Smooth muscle cell (in vitro differentiated cells): Measurements from ENCODE around the gene TMEM117. TPM values are rescaled to one million over a fixed set of nuclear protein-coding genes. Genes with fewer than 3 reads are reported as not detected.

Experiments used
- DNase-seq: peaks from one replicate; lab custom pipeline; 2025; ENCODE audit not compliant: unreplicated experiment; lab: John Stamatoyannopoulos, UW
- H2AFZ ChIP-seq: fragments of 200-600 bp; sonication (generic); 2 replicates; pipeline ENCODE4 v1.6.0; 2016; ENCODE audit warnings: antibody characterized with exemption, low read depth, mild to moderate bottlenecking
- H3F3A ChIP-seq: fragments of 200-600 bp; sonication (generic); 2 replicates; pipeline ENCODE4 v1.6.0; 2017; ENCODE audit warnings: antibody characterized with exemption, low read depth
- H3K27ac ChIP-seq: fragments of 200-600 bp; sonication (generic); 2 replicates; pipeline ENCODE4 v1.5.1; 2016; ENCODE audit warnings: low read depth, mild to moderate bottlenecking
- H3K27me3 ChIP-seq: fragments of 200-600 bp; sonication (generic); 2 replicates; pipeline ENCODE4 v1.6.1; 2016; ENCODE audit warnings: low read depth, mild to moderate bottlenecking
- H3K36me3 ChIP-seq: fragments of 200-600 bp; sonication (generic); 2 replicates; pipeline ENCODE4 v1.5.1; 2016; ENCODE audit warnings: low read depth
- H3K4me1 ChIP-seq: fragments of 200-600 bp; sonication (generic); 2 replicates; pipeline ENCODE4 v1.5.1; 2016; ENCODE audit warnings: low read depth
- H3K4me2 ChIP-seq: fragments of 200-600 bp; sonication (generic); 2 replicates; pipeline ENCODE4 v1.6.0; 2016; ENCODE audit warnings: mild to moderate bottlenecking
- H3K4me3 ChIP-seq: fragments of 200-600 bp; sonication (generic); 2 replicates; pipeline ENCODE4 v1.5.1; 2016; ENCODE audit warnings: mild to moderate bottlenecking
- H3K79me2 ChIP-seq: fragments of 200-600 bp; sonication (generic); 2 replicates; pipeline ENCODE4 v1.6.0; 2016; ENCODE audit warnings: low read depth, mild to moderate bottlenecking
- H3K9ac ChIP-seq: fragments of 200-600 bp; sonication (generic); 2 replicates; pipeline ENCODE4 v1.6.0; 2016; ENCODE audit warnings: low read depth
- H3K9me3 ChIP-seq: fragments of 200-600 bp; sonication (generic); replicated peaks from 2 replicates; pipeline ENCODE4 v1.5.1; 2016; ENCODE audit warnings: low read depth
- H4K20me1 ChIP-seq: fragments of 200-600 bp; sonication (generic); 2 replicates; pipeline ENCODE4 v1.6.0; 2016; ENCODE audit warnings: low read depth
- whole genome bisulfite sequencing: methylation state at CpG from one replicate; pipeline ENCODE4 v1.1.7; 2016; ENCODE audit warnings: low lambda C conversion rate; 5-methylcytosine and 5-hydroxymethylcytosine counted together
- polyA plus RNA-seq: library from polyadenylated mRNA; unstranded; fragments of >200 nt; fragmentation: Nextera tagmentation; extraction: Ambion mirVana; gene quantifications from 2 replicates; pipeline ENCODE4 v1.2.1, GENCODE V29; 2016
- total RNA-seq: library from RNA; depleted of rRNA; stranded (reverse); fragments of >200 nt; gene quantifications from 2 replicates; pipeline ENCODE4 v1.2.3, GENCODE V29; 2014
- TF ChIP-seq, protein P1 (sequence below): fragments of 200-600 bp; sonication (generic); IDR thresholded peaks from 2 replicates; pipeline ENCODE4 v1.5.1; 2017; ENCODE audit warnings: borderline replicate concordance, mild to moderate bottlenecking, antibody characterized with exemption; ENCODE audit not compliant: insufficient read depth, poor library complexity, severe bottlenecking

The TMEM117 gene
- total and polyA plus RNA-seq, 2 experiments from 2014 or later = 13.0 to 38.9 TPM

DNA sequence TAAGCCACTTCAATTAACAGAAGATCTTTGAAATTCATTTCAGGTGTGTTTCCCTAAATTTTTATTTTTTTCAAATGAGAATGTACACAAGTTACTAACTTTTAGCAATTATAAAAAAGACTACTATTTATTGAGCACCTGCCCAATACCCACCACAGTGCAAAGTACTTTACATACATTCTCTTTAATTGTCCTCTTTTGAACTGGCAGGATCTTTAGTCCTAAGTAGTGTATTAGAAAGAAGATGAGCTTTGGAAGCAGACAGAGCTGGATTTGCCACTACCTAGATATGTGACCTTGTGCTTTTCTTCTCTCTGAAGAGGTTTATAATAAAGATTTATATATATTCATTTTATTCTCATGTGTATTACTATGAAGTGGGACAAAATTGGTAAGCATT is 63.7 kb downstream of the TMEM117 start:
- no peak for DNase-seq
- H4K20me1 ChIP-seq = no peaks in the 10 kb centered on the region

DNA sequence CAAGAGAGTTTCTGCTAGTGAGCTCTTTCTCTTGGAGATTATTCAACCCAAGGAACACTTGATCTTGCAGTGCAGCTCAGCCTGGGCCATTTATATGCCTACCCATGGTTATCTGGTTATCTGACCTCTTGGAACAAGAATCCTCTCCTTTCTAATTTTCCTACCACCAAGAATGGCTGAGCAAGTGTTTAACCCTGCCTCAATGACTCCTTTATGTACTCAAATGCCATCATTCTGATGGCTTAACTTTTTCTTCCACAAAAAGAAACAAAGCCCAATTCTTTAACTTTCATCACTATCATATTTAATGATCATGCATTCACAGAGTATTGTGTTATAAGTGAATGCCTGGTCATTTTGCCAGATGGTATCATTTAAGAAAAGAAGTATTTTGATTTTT is 67.8 kb downstream of the TMEM117 start:
- Histone ChIP-seq H3K27me3 (no peaks in the 10 kb centered on the region), H3K79me2 (no peaks in the 10 kb centered on the region), H3F3A (no peaks in the 10 kb centered on the region), H3K36me3 (no peaks in the 10 kb centered on the region), H3K4me1 (no peaks in the 10 kb centered on the region), H3K4me2 (no peak overlapping the region), H4K20me1 (no peaks in the 10 kb centered on the region), H3K4me3 (no peak overlapping the region), H3K9me3 (no peaks in the 10 kb centered on the region), H3K9ac (no peak overlapping the region), H3K27ac (no peak overlapping the region), H2AFZ (no peak overlapping the region)
- TF ChIP-seq, protein P1, sequence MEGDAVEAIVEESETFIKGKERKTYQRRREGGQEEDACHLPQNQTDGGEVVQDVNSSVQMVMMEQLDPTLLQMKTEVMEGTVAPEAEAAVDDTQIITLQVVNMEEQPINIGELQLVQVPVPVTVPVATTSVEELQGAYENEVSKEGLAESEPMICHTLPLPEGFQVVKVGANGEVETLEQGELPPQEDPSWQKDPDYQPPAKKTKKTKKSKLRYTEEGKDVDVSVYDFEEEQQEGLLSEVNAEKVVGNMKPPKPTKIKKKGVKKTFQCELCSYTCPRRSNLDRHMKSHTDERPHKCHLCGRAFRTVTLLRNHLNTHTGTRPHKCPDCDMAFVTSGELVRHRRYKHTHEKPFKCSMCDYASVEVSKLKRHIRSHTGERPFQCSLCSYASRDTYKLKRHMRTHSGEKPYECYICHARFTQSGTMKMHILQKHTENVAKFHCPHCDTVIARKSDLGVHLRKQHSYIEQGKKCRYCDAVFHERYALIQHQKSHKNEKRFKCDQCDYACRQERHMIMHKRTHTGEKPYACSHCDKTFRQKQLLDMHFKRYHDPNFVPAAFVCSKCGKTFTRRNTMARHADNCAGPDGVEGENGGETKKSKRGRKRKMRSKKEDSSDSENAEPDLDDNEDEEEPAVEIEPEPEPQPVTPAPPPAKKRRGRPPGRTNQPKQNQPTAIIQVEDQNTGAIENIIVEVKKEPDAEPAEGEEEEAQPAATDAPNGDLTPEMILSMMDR = no peak
- DNase-seq = no peak

More for the DNA sequence above, 63.7 kb downstream of the TMEM117 start:
- H3K4me3 ChIP-seq = no peak overlapping the region
- no peak overlapping the region for H3K27ac ChIP-seq
- H3K4me1 ChIP-seq = no peaks in the 10 kb centered on the region
- H3F3A ChIP-seq = no peaks in the 10 kb centered on the region
- H3K79me2 ChIP-seq = peaks cover 2% of the 10 kb centered on the region
- H3K4me2 ChIP-seq = no peak overlapping the region
- no peaks in the 10 kb centered on the region for H3K9me3 ChIP-seq
- no peak overlapping the region for H3K9ac ChIP-seq
- TF ChIP-seq, protein P1 = no peak
- no peaks in the 10 kb centered on the region for H3K36me3 ChIP-seq
- H2AFZ ChIP-seq = no peak overlapping the region
- no peaks in the 10 kb centered on the region for H3K27me3 ChIP-seq

DNA sequence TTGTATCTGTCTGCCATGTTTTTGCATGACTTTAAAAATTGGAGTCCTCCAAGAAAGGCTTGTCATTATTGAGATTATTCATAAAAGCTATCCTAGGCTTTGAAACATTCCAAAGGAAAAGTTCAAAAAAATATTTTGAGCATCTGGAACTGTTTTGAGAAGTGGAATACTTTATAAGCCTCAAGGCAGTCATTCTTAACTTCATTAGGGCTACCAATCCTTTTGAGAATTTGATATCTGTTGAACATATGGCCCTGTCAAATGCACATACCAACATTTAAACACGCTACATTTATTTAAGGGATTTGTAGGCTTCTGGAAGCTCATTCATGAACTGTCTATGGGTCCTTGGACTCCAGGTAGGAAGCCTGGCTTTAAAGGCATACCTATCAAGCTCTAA is 77.0 kb downstream of the TMEM117 start:
- H3K9ac ChIP-seq = no peak overlapping the region
- H3K27me3 ChIP-seq = no peaks in the 10 kb centered on the region
- no peaks in the 10 kb centered on the region for H3F3A ChIP-seq
- H3K4me2 ChIP-seq = no peak overlapping the region
- peaks cover 6% of the 10 kb centered on the region for H4K20me1 ChIP-seq
- WGBS = 0% methylated on average over 1 of the region's 1 CpG
- H3K4me1 ChIP-seq = no peaks in the 10 kb centered on the region
- no peak overlapping the region for H3K27ac ChIP-seq
- no peak for DNase-seq
- no peaks in the 10 kb centered on the region for H3K9me3 ChIP-seq
- no peaks in the 10 kb centered on the region for H3K79me2 ChIP-seq
- H3K36me3 ChIP-seq = no peaks in the 10 kb centered on the region
- no peak overlapping the region for H2AFZ ChIP-seq
- no peak overlapping the region for H3K4me3 ChIP-seq
- TF ChIP-seq, protein P1 = no peak

DNA sequence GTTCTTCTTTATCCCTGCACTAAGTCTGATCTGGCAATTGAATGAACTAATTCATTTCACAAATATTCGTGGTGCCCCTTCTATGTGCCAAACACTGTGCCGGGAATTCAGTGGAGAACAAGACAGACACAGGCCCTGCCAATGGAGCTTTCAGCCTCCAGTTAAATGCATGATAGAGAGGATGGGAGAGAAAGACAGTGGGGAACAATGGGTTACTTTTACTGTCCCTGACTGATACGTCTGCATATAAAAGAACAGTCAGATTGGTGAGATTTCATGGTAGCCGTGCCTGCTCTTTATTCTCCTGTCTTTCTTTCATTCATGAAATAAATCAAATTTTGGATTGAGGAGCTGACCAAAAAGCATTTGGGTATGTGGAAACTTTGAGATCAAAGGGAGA is 78.5 kb downstream of the TMEM117 start:
- TF ChIP-seq, protein P1 = no peak
- Histone ChIP-seq H3K4me1 (no peaks in the 10 kb centered on the region), H3K9me3 (no peaks in the 10 kb centered on the region), H4K20me1 (peaks cover 6% of the 10 kb centered on the region), H3K79me2 (no peaks in the 10 kb centered on the region), H3K4me2 (no peak overlapping the region), H3K9ac (no peak overlapping the region), H3F3A (no peaks in the 10 kb centered on the region), H3K27me3 (no peaks in the 10 kb centered on the region), H3K36me3 (no peaks in the 10 kb centered on the region), H2AFZ (no peak overlapping the region), H3K4me3 (no peak overlapping the region), H3K27ac (no peak overlapping the region)
- no peak for DNase-seq
- 74% methylated on average over 4 of the region's 4 CpGs for WGBS
